ENCODE results near the gene MIPEP.

- no peak for TF ChIP-seq CTCF (conservative IDR thresholded peaks at IDR 0.05; ENCODE audit: low read depth, low read length)
- no peak for TF ChIP-seq EZH2 (IDR thresholded peaks at IDR 0.05; ENCODE audit: borderline replicate concordance, low read depth, low read length, poor library complexity, severe bottlenecking)
These were observed 198.5 kb downstream of the MIPEP start for GRCh38 chr13:23690668-23691067.
